ENCODE measurements around the gene FGF19. TPM values are rescaled to one million over a fixed set of nuclear protein-coding genes. Genes with fewer than 3 reads are reported as not detected.

FGF19 gene
- total RNA-seq, 1 experiment from 2014 or later: 17.6 TPM

- no peak for TF ChIP-seq IRF1 (CRISPR knock-in tag; IDR thresholded peaks at IDR 0.05)
- TF ChIP-seq MLX (CRISPR knock-in tag; IDR thresholded peaks at IDR 0.05): no peak
- no peak for TF ChIP-seq ZNF317 (CRISPR knock-in tag; IDR thresholded peaks at IDR 0.05; ENCODE audit: borderline replicate concordance, low read depth)
- TF ChIP-seq PRDM15 (CRISPR knock-in tag; IDR thresholded peaks at IDR 0.05): no peak
- TF ChIP-seq ATF1 (CRISPR knock-in tag; IDR thresholded peaks at IDR 0.05): no peak
- no peak for TF ChIP-seq ZNF671 (CRISPR knock-in tag; IDR thresholded peaks at IDR 0.05)
- no peak for TF ChIP-seq IRF2 (CRISPR knock-in tag; IDR thresholded peaks at IDR 0.05; ENCODE audit: borderline replicate concordance, low read depth)
Observed at GRCh38 chr11:69651834-69652620, 51.8 kb downstream of the FGF19 start (continued).

GRCh38 chr11:69650832-69651344 is 52.9 kb downstream of the FGF19 start:
- Mint-ChIP-seq H3K27me3 (ENCODE audit: low read depth) (no peaks in the 10 kb centered on the region), H3K27ac (no peak overlapping the region)
- POLR2A ChIA-PET: no interaction called here

More at GRCh38 chr11:69650832-69651344, 52.9 kb downstream of the FGF19 start:
- CTCF ChIA-PET: no interaction called here
- peaks cover 9% of the 10 kb centered on the region for H3K4me1 Mint-ChIP-seq
- peaks cover 43% of the 10 kb centered on the region for H3K36me3 Mint-ChIP-seq
- TF ChIP-seq E2F1 (CRISPR knock-in tag; IDR thresholded peaks at IDR 0.05) (no peak), FOXP4 (CRISPR knock-in tag; IDR thresholded peaks at IDR 0.05) (no peak), ZBTB43 (CRISPR knock-in tag; IDR thresholded peaks at IDR 0.05) (no peak), HMGXB4 (CRISPR knock-in tag; IDR thresholded peaks at IDR 0.05) (no peak), CREB1 (CRISPR knock-in tag; IDR thresholded peaks at IDR 0.05) (no peak), USF2 (CRISPR knock-in tag; IDR thresholded peaks at IDR 0.05) (no peak), ZNF263 (CRISPR knock-in tag; IDR thresholded peaks at IDR 0.05; ENCODE audit: low read depth) (no peak), NR1H2 (CRISPR knock-in tag; IDR thresholded peaks at IDR 0.05) (no peak), ZNF317 (CRISPR knock-in tag; IDR thresholded peaks at IDR 0.05; ENCODE audit: borderline replicate concordance, low read depth) (no peak), EMX1 (CRISPR knock-in tag; IDR thresholded peaks at IDR 0.05) (no peak), ZMAT4 (CRISPR knock-in tag; IDR thresholded peaks at IDR 0.05) (no peak), FOXK1 (CRISPR knock-in tag; IDR thresholded peaks at IDR 0.05) (no peak), MYBL2 (CRISPR knock-in tag; IDR thresholded peaks at IDR 0.05) (no peak), KAT7 (CRISPR knock-in tag; IDR thresholded peaks at IDR 0.05; ENCODE audit: borderline replicate concordance) (no peak), PRRX2 (CRISPR knock-in tag; IDR thresholded peaks at IDR 0.05) (no peak)
- no peaks in the 10 kb centered on the region for H3K9me3 Mint-ChIP-seq
- DNase-seq (ENCODE audit: low spot score) (no peak), ATAC-seq (no peak)
- no peak overlapping the region for H3K4me3 Mint-ChIP-seq

Data from WTC11 (cell line).